GM12874 (cell line): ENCODE data around the gene XXYLT1.

Experiments
- TF ChIP-seq, protein P1 (sequence below): IDR thresholded peaks from 2 replicates; pipeline ENCODE4 v1.5.1; 2011; ENCODE audit warnings: low read depth, mild to moderate bottlenecking, control low read depth, low read length, moderate library complexity; ENCODE audit not compliant: insufficient read depth

The XXYLT1 gene

DNA sequence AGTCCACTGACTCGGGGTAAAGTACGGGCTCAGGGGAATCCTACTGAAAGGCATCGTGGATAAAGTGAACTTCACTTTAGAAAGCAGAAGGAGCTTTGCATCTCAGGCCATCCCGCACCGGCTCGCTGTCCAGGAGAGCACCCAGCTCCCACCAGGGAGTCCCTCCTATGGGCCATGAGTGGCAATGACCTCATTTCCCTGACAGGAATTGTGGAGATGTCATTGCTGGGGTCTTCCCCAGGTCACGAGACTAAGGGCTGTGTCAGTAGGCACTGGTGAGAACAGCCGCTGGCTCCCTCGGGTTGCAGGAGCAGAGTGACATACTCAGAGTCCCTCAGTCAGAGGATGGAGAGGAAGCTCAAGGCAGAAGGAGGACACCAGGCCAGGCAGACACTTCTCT lies 97.3 kb downstream of the XXYLT1 start:
- TF ChIP-seq, protein P1, sequence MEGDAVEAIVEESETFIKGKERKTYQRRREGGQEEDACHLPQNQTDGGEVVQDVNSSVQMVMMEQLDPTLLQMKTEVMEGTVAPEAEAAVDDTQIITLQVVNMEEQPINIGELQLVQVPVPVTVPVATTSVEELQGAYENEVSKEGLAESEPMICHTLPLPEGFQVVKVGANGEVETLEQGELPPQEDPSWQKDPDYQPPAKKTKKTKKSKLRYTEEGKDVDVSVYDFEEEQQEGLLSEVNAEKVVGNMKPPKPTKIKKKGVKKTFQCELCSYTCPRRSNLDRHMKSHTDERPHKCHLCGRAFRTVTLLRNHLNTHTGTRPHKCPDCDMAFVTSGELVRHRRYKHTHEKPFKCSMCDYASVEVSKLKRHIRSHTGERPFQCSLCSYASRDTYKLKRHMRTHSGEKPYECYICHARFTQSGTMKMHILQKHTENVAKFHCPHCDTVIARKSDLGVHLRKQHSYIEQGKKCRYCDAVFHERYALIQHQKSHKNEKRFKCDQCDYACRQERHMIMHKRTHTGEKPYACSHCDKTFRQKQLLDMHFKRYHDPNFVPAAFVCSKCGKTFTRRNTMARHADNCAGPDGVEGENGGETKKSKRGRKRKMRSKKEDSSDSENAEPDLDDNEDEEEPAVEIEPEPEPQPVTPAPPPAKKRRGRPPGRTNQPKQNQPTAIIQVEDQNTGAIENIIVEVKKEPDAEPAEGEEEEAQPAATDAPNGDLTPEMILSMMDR = no peak

DNA sequence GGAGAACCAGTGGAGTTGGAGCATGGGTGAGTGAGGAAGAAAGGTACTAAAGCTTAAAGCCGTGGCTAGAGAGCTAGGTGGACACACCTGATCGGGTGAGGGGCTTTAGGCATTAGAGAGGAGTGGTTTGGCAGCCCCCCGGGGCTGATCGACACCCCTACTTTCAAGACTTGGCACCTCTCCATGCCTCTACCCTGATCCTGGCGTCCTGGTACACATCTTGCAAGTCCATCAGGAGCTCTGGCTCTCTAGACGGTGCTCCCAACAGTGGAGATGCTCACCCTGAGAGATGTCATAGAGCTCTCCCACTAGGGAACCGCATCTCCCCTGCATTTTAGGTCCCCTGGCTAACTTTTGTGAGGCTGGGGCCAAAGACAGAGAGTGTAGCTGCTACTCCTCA lies 98.1 kb downstream of the XXYLT1 start:
- TF ChIP-seq, protein P1 = no peak

DNA sequence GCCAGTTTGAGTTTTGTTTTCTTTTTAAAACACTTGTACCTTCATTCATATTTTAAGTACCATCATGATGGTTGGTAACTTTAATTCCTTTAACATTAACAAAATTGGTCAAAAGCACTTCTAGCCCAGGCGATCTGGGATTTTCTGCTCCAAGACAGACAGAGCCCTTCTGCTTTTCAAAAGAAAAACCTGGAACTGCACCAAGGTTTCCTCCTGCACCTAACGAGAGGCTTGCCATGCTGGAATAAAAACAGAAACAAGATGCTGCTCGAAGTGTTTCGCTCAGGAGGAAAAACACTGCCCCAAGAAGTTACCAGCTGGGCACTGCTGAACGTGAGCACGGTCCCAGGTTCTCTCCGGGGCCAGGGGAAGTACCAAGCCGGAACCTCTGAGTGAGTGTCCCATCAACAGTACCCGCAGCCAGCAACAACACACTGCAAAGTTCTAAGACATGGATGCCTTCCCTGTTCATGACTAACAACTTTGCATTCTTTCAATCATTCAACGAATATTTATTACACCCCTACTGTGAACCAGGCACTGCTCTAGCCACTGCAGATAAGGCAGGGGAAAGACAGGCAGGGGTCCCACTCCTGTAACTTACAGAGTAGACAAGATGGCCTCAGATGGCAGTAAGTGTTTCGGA lies 98.8 kb downstream of the XXYLT1 start:
- TF ChIP-seq, protein P1 = no peak

DNA sequence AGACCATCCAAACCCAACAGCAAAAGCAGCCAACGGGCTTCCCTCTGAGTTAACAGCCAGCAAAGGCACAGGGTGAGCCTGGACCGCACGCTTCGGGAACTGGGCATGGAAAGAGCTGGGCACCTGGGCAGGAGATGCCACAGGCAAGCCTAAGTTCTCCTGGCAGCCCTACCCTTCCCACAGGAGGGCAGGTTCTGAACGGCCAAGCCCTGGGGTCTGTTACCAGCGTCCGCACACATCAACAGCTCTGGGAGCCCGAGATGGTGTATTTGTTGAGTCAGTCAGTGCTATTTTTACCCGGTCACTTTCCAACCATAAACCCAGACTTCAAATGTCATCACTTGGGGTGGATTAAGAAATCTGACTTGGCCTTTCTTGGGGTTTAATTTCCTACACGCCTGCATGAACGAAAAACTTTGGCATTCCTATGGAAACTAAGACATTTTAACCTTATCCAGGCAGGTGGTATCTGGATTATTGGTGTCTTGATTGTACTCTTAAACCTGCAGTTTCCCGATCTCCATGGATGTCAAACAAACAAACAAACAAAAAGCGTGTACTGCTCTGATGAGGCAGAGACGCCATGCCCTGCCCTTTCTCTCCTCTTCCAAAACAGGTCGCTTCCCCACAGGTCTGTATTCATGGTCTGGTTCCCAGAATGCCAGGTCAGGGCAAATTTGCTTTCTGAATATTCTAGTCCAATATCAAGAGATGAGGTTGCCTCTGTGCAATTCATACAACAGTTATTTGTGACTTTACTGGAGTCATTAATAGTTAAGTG lies 99.7 kb downstream of the XXYLT1 start:
- TF ChIP-seq, protein P1 = no peak

DNA sequence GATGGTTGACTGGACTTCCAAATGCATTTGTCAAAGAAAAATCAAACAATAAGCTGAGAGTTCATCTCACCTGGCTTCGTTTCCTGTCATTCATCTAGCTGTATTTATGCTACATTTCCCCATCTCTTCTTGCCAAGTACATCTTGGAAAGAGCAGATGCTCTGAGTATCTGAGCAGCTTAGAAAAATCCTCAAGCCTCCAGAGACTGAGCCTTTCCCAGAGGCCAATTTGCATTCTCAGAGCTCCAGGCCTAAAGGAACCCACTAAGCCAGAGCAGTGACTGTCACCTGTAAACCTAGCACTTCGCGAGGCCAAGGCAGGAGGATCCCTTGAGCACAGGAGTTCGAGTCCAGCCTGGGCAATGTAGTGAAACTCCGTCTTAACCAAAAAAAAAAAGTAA lies 100.5 kb downstream of the XXYLT1 start:
- TF ChIP-seq, protein P1 = no peak

DNA sequence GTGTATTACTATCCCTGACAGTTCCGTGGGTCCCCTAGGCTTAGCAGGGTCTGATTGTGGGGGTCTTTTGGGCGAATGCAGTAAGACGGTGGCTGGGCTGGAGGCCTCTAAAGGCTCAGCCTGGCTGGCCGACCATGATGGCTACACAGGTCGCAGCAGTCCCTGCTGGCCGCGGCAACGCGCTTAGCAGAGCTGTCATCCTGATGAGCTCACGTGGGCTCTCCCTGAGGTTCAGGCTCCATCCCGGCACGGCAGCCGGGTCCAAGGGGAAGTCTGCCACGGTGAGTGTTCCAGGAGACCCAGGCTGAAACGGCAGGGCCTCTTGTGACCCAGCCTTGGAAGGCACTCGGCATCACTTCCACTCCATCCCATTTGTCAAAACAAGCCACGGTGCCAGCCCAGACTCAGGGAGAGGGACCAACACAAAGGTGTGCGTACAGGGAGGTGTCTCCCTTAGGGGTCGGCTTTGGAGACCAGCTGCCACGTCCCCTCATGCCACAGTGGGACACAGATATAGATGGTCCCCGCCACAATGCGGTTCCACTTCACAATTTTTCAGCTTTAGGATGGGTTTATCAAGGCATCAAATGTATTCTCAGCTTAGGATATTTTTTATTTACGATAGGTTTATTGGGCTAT lies 101.8 kb downstream of the XXYLT1 start:
- TF ChIP-seq, protein P1 = no peak

DNA sequence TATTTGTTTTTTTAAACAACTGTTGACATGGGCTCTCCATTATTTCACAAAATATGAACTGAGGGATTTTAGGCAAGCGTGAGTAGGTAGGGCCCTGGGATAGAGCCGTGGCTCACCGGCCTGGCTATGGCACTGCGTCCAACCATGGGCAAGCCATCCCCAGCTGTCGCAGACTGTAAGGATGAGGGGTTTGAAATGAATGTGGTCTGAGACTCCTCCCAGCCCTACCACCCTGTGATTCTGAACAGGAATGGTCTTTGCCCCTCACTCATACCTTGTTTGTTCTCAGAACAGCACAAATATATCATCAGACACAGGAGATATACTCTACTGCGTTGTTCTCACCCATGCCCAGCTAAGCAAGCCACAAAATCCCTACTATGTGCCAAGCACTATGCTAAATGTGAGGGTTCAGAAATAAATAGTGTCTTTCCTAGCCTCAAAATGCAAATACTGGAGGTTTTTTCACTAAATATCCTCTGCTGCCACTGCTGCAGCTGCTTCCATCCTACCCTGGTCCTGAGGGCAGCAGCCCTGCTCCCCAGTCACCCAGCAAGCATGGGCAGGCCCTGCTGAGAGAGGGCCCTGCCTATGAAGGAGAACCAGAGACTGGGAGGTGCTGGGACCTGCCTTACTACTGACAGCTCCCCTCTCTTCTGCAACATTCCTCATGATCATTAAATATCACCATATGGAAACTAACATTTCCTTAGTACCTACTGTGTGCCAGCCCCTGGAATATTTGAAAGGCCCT lies 102.8 kb downstream of the XXYLT1 start:
- TF ChIP-seq, protein P1 = no peak
